ENCODE results near the gene CNGA3.
A peak's percentile ranks its signal among the peaks of the same experiment; 100 is the strongest.

CNGA3 gene

DNA sequence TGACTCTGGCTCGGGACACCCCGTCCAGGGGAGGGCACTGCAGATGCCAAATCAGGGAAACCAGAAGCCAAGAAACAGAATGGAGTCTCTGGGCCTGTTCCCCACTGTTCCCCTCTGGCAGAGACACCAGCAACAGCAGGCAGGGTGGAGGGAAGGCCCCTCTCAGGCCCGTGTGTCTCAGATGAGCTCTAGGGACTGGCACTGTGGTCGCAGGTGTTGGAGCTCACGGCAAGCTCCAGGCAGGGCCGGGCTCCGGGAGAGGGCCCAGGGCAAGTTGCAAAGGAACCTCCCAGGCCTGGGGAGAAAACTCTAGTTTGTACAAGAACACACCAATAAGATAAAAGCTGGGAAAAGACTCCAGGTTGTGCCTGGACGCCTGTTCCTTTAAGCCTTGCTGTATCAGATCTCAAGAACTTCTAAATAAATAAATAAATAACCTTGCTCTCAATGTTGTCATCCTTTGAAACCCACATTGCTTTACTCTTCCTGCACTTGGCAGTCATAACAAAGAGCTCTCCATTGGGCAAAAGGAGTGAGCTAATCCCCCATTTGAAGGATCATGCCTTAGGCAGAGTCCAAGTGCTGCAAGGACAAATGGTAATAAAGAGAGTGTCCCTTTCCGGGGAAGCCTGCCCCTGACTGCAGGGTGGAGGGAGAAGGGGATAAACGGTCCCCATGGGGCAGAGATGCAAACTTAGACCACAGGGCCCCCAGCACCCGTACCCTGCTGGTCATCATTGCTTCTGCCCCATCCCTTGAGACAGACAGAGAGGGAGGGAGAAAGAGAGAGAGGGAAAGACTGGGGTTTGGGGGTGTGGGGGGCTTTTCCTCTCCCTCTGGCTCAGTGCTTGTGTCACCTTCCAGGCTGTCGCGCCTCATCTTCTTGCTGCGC is 33.3 kb downstream of the CNGA3 start:
- no peak for DNase-seq

DNA sequence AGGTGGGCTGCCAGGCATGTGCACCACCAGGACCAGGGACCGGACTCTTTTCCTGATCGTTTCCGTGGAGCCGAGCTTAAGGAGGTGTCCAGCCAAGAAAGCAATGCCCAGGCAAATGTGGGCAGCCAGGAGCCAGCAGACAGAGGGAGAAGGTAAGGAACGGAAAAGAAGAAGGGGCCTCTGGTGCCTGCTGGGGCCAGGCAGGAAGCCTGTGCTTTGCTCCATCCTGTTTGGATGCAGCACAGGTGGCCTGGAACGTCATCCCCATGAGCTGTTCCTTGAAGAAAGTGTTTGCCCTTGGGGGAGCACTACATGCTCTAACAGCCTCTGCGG is 33.9 kb downstream of the CNGA3 start:
- DNase-seq = no peak

DNA sequence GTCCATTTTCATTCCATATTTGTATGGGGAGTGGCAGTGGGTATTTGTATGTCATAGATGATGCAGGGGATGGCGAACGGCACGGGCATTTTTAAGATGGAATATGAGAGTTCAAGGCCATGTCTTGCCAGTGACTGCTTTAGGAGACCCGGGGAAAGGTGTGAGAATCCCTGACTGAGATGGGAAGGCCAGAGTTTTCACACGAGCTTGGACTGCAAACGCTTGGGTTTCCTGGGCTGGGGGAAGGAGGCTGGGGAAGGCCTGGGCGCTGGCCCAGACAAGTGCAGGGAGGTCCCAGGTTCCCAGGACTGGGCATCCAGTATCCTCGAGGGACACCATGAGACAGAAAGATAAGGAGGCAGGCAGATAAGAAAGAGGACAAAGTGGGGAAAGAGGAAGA is 35.2 kb downstream of the CNGA3 start:
- DNase-seq = no peak

DNA sequence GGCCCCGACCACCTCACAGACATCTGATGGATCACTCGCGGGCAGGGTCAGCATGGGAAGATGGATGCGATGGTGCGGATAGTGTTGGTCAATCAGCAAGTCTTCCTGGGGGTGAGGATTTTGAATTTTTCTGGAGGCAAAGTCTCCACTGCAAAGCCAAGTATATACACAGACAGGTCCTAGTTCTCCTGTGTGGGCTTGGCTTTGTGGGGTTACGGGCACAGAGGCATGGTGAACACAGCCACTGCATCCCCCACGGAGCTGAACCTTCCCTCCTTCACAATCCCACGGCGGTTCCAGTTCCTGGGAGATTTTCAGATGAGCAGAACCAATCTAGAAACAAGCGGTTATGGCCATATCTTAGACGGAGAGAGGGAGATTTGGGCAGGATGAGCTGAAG is 35.8 kb downstream of the CNGA3 start:
- DNase-seq = no peak

DNA sequence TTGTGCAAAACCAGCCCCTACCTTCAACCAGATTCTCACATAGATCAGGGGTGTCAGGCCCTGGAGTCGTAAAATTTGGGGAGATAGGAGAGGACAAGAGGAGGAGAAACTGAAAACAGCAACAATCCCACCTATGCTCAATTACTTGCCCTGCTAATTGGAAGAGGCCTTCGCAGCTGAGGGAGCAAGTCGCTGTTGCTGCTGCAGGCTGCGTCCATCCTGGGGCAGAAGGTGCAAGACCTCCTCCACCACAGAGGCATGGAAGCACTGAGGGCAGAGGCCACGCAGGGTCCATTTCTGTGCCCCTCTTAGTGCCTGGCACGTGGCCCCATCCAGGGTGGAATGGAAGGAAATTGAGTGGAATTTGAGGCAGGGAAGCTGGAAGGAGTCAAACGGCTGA is 36.5 kb downstream of the CNGA3 start:
- DNase-seq = no peak

DNA sequence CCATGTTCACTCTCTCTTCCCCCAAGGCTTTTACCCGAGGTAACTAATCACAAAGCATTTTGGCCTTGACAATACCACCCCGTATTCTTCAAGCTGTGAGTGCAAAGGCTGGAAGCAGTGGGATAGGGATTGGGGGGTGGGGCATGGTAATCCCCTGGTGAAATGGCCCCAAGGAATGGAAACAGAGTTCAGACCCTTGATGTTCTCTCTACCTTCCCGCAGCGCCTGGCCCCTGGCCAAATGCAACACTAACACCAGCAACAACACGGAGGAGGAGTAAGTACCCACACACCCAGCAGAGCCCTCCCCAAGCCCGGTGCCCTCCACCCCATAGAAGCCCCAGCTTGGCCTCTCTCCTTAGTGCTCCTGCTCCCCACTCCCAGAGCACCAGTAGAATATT is 36.9 kb downstream of the CNGA3 start:
- no peak for DNase-seq

DNA sequence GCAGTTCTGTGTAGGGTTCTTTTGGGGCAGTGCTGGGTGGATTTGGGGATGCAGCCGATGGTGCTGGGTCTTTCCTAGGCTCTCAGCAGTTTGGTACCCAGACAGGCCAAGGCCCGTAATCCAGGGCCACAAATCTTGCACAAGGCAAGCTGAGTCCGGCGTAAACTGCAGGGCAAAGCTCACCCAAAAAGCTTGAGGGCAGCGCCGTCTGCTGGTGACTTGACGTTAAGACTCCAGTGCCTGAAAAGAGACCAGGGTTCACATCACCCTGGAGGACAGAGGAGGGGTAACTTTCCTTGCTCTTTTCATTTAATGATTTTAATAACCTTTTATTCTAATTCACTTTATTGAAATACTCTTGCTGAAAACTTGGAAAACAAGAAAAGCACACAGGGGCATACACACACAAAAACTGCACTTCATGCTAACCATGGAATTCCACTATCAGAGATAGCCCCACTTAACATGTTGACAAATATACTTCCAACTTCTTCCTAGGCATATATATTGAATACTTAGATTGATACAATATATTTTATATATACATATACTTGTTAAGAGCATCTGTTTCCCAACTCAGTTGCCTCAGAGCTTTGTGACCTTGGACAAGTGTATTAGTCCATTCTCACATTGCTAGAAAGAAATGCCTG is 38.9 kb downstream of the CNGA3 start:
- peak; percentile 3 for DNase-seq

DNA sequence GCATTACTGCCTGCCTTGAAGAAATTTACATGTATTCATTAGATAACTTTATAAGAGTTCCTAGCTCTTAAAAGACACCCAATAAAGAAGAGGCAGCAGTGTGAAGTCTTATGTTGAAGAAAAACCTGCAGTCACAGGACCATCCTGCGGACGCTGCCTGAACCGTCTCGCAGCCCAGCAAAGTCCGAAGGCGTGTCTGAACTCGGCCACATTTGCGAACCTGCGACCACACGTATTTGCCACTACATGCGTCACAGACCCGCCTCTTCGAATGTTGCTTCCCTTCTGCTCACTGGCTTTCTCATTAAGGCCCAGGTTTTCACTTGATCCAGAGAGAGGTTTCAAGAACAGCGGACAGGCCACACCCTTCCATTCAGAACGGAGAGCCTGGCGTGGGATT is 41.2 kb downstream of the CNGA3 start:
- no peak for DNase-seq

DNA sequence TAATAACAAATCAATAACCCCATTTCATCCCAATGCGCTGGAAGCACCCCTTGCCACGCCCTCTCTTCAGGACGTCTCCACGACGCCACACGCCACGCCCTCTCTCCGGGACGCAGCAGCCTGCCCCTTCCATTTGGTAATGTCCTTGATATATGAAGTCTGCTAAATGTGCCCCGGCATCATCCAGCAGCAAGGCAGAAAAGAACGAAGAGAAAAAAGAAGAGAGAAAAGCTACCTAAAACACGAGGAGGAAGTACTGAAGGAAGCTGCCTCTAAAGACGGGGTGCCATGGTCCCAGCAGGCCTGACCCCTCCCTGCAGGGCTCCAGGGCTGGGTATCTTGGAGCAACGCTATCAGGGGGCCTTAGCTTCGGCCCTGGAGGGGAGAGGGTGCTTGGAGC is 41.8 kb downstream of the CNGA3 start:
- no peak for DNase-seq

DNA sequence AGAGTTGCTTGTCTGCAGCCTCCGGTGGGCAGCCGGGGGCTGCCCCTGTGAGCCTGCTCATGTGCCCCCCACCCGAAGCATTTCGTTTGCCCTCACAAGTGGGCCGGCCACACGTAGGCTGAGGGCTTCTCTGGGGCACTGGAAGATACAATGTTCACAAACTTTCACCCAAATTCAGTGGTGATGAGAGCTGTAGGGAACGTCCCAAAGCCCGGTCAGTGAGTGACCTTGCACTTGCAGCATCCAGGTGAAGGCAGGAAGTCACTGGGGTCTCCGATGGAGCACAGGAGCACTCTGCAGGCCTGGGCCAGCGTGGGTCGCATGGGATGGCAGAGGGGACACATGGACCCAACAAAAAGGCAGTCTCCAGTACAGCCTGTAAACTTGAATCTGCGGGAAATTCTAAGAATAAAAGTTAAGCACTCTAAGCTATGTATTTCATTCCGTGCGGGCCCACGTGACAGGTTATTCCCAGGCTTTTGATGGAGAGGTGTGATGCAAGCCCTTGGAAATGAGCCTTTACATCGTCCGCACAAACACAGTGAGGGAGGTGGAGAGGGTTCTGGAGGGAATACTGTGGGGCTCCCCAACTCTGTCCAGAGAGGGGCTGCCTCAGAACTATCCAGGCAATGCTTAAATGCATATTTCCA is 42.5 kb downstream of the CNGA3 start:
- no peak for DNase-seq

DNA sequence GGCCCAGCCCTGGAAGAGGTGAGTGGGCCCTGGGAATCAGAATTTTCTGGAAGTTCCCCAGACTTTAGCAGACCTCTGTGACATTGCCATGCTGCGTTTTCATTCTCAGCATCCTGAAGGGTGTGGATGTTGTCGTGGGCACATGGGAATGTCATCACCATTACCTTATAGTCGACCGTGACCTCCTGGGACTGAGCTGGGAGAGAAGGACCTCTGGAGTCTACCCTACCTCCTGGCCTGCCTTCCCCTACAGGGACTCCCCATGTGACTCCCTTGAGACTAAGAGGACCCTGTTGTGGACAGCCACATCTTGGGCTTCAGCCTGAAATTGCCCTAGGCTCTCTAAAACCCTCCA is 43.0 kb downstream of the CNGA3 start:
- DNase-seq = no peak

DNA sequence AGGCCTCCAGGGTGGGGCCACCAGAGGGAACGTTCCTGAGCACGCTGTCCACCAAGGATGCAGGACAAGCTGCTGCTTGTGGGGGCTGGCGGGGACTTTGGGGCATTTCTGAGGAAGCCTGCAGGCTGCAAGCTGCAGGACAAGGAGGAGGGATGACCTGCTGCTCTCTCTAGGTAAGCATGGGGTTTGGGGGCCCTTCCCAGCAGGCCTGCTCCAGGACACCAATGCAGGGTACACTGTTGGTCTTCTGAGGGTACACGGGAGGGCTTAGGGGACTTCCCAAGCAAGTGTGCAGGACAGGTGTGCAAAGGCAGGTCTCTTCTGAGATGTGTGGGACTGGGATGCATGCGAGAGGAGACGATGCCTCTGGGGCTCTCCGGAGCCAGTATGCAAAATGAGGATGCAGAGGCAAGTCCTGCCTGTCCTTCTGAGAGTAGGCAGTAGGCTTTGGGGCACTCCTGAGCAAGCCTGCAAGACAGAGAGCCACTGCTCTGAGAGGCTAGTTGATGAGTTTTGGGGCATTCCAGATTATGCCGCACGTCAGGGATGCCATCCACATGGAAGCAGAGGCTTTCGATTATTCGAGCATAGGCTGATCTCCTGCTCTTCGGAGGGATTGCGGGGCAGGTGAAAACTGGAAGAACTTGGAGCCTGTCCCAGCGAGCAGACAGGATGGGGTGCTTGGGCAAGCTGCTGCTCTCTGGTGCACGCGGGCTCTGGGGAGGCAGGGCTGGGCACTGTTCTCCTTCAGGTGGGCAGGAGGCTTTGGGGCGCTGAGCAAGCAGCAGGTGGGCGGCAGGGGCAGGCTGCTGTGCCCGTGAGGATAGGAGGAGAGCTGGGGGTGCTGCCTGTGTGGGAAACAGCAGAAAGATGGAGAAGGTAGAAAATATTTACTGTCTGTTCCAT is 44.6 kb downstream of the CNGA3 start:
- DNase-seq = no peak

DNA sequence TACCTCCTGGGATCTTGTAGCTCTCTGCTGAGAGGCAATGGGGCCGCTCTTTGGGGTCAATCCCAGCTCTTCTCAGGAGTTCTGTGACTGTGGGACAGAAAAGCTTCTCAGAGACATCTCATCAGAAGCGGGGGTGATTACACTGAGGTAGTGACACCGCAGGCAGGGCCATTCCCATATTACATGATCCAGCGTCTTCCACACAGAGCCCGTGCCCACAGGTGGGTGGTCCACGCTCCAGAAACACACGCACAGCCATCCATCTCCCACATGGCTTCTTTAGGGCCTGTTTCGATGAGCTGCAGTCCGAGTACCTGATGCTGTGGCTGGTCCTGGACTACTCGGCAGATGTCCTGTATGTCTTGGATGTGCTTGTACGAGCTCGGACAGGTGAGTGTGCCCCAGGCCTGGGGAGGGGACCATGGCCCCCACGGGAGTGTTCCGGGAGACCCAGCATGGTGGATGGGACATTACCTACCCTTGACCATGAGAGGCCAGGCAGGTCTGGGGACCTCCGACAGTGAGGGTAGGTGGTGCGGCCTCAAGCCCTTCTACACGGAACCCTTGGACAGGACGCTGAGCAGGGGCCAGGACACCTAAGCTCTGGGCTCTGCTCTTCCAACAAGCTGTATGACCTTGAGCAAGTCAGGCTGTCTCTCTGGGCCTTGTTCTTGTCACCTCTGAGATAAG is 45.5 kb downstream of the CNGA3 start:
- no peak for DNase-seq

DNA sequence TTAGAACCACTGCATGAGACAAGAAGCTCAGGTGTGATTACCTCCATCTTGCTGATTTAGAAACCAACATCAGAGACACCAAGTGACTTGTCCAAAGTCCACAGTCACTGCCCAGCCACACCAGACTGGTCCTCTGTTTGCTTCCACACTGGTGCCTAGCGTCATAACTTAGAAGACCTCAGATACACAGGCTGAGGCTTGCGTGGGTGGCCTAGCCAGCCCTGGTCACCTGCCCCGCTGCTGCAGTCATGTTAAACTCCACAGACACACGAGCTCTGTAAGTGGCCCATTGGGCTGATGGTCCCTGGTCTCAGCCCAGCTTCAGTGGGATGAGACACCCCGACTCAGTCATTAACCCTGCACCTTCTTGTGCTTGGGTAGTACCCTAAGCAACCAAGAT is 47.1 kb downstream of the CNGA3 start:
- DNase-seq = no peak

DNA sequence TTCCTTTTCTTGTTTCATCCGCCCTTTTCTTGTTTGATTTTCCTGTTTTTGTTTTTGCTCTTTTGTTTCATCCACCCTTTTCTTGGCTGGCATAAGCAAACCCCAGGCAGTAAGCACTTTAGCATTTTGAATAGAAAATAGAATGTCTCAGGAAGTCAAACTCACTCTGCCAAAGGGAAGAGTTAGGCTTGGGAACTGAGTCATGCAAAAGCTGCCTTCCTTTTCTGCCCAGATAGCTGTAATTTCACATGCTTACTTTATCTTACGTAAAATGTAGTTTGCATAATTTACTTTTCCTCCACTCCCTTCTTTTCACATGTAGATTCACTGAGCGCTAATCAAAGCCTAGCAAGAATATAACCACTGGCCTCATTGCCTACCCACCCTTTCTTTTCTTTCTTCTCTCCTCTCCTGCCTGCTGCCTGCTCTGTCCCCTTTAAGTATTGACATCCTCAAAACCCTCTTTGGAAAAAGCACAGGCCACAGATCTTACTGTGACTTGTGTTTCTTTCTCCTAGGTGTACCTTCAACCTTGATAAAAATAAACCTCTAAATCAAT is 48.4 kb downstream of the CNGA3 start:
- no peak for DNase-seq

DNA sequence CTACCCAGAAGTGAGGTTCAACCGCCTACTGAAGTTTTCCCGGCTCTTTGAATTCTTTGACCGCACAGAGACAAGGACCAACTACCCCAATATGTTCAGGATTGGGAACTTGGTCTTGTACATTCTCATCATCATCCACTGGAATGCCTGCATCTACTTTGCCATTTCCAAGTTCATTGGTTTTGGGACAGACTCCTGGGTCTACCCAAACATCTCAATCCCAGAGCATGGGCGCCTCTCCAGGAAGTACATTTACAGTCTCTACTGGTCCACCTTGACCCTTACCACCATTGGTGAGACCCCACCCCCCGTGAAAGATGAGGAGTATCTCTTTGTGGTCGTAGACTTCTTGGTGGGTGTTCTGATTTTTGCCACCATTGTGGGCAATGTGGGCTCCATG is 49.7 kb downstream of the CNGA3 start:
- DNase-seq = no peak

DNA sequence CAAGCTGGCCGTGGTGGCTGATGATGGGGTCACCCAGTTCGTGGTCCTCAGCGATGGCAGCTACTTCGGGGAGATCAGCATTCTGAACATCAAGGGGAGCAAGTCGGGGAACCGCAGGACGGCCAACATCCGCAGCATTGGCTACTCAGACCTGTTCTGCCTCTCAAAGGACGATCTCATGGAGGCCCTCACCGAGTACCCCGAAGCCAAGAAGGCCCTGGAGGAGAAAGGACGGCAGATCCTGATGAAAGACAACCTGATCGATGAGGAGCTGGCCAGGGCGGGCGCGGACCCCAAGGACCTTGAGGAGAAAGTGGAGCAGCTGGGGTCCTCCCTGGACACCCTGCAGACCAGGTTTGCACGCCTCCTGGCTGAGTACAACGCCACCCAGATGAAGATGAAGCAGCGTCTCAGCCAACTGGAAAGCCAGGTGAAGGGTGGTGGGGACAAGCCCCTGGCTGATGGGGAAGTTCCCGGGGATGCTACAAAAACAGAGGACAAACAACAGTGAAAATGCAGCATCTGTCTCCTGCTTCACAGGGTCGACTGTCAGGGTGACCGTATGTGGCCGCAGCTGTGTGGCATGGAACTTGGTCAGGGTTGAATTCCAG is 50.6 kb downstream of the CNGA3 start:
- DNase-seq = no peak

DNA sequence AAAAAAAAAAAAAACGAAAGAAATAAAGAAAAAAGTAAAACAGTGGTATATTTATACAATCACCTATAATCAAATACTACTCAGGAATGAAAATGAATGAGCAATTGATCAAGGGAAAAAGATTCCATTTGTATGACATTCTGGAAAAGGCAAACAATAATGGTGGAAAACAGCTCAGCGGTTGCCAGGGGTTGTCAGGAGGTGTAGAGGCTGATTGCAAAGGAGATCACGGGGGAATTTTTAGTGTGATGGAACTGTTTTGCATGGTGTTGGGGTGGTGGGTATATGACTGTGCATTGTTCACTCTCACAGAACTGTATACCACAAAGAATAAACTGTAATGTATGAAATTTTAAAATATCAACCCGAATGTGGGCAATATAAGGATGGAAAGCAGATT is 52.9 kb downstream of the CNGA3 start:
- DNase-seq = no peak

DNA sequence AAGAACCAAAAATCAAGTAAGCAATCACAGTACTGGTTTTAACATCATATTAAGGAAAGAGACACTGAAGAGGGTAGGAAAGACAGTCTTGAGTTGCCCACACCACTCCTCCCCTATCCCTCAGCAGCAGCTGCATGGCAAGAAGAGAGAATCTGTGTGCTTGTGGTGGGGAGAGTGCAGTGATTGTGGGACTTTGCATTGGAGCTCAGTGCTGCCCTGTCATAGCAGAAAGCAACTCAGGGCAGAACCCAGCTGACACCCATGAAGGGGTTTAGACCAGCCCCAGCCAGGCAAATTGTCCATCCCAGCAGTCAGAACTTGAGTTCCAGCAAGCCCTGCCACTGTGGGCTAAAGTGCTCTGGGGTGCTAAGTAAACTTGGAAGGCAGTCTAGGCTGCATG is 57.6 kb downstream of the CNGA3 start:
- DNase-seq = no peak

DNA sequence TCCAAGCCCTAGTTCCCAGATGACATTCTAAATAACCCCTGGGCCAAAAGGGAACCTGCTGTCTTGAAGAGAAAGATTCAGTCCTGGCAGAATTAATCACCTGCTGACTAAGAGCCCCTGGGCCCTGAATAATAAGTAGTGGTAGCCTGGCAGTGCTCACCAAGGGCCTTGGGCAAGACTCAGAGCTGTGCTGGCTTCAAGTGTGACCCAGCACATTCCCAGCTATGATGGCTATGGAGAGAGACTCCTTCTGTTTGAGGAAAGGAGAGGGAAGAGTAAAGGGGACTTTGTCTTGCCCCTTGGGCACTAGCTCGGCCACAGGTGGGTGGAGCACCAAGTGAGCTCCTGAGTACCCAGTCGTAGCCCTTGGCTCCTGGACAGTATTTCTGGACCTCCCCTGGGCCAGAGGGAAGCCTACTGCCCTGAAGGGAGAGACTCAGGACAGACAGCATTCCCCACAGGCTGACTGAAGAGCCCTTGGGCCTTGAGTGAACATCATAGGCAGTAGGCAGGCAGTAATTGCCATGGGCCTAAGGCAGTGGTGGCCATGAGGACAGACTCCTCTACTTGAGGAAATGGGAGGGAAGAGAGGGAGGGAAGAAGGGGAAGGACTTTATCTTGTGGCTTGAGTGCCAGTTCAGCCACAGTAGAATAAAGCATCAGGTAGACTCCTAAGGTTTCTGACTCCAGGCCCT is 58.4 kb downstream of the CNGA3 start:
- DNase-seq = no peak

DNA sequence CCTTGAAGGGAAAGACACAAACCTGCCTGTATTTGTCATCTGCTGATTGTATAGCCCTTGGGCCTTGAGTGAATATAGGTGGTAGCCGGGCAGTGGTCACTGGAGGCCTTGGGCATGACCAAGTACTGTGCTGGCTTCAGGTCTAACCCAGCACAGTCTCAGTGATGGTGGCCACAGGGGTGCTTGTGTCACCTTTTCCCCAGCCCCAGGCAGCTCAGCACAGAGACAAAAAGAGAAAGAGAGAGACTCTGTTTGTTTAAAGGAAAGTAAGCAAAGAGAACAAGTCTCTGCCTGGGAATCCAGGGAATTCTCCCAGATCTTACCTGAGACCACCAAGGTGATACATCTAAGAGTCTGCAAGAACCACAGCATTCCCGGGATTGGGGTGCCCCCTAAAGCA is 59.0 kb downstream of the CNGA3 start:
- DNase-seq = no peak
